Right ventricle myocardium superior (tissue), 1 donor: ENCODE measurements around the gene PPP1R37. TPM values are rescaled to one million over a fixed set of nuclear protein-coding genes. Genes with fewer than 3 reads are reported as not detected.

Experiments
- ATAC-seq: fragments of 200-7000 bp; cut with Tn5 transposase; one replicate; pipeline ENCODE4 v1.9.1; 2020; ENCODE audit warnings: mild to moderate bottlenecking; ENCODE audit not compliant: poor library complexity
- DNase-seq: peaks from one replicate; pipeline ENCODE4 v3.0.0-alpha.2; 2020
- intact Hi-C: fragments of 100-400 bp; cut with DNase I; formaldehyde crosslinking; loops from one replicate; pipeline ENCODE4 v1.11.2; 2022
- total RNA-seq: library from RNA; stranded (reverse); fragmentation: NEBNext Ultra II Directional; extraction: Animal tissue kit (Norgen Biotek cat#: 25700); gene quantifications from one replicate; pipeline ENCODE4 v1.2.1, GENCODE V29; 2021
- donor health status: DM: no; HTN: yes; CAD: no; lungs with severe emphysema.

The PPP1R37 gene
- total RNA-seq, 1 donor from 2014 or later: 13.7 TPM

- intact Hi-C loops: no loop called here
- DNase-seq (no peak), ATAC-seq (no peak)
Observed at GRCh38 chr19:45158503-45159209, 65.7 kb downstream of the PPP1R37 start.

GRCh38 chr19:45159210-45159970 is 66.4 kb downstream of the PPP1R37 start:
- DNase-seq (no peak), ATAC-seq (no peak)
- intact Hi-C loops: no loop called here

- DNase-seq: no peak
- intact Hi-C loops: no loop called here
Observed at GRCh38 chr19:45159971-45160324, 67.0 kb downstream of the PPP1R37 start.

GRCh38 chr19:45160870-45161737 is 68.1 kb downstream of the PPP1R37 start, which contains the start of gene NKPD1:
Gene NKPD1, minus strand, starts transcription at chr19:45160982. Its CDS starts 832 bp downstream, at chr19:45160150.
- ATAC-seq: no peak
- no peak for DNase-seq
- intact Hi-C loops: no loop called here

More at GRCh38 chr19:45159971-45160324, 67.0 kb downstream of the PPP1R37 start:
- ATAC-seq: no peak

- intact Hi-C loops: no loop called here
- DNase-seq (no peak), ATAC-seq (peak; percentile 43)
Observed at GRCh38 chr19:45161738-45162607, 69.0 kb downstream of the PPP1R37 start.

GRCh38 chr19:45162608-45163143 is 69.7 kb downstream of the PPP1R37 start:
- DNase-seq (no peak), ATAC-seq (no peak)
- intact Hi-C loops: no loop called here

- DNase-seq (no peak), ATAC-seq (no peak)
- intact Hi-C loops: no loop called here
Observed at GRCh38 chr19:45163156-45163555, 70.2 kb downstream of the PPP1R37 start.

- no peak for DNase-seq
- ATAC-seq: no peak
- intact Hi-C loops: no loop called here
Observed at GRCh38 chr19:45163751-45164460, 70.9 kb downstream of the PPP1R37 start.

- ATAC-seq: peak; percentile 65
- intact Hi-C loops: no loop called here
- peak; percentile 61 for DNase-seq
Observed at GRCh38 chr19:45164577-45165335, 71.8 kb downstream of the PPP1R37 start.

GRCh38 chr19:45166723-45167252 is 73.8 kb downstream of the PPP1R37 start:
- no peak for ATAC-seq
- DNase-seq: no peak
- intact Hi-C loops: no loop called here

- ATAC-seq (no peak), DNase-seq (no peak)
- intact Hi-C loops: no loop called here
Observed at GRCh38 chr19:45168767-45169351, 75.9 kb downstream of the PPP1R37 start.

- intact Hi-C loops: no loop called here
- no peak for ATAC-seq
- DNase-seq: no peak
Observed at GRCh38 chr19:45169602-45170001, 76.6 kb downstream of the PPP1R37 start.

GRCh38 chr19:45170146-45171106 is 77.4 kb downstream of the PPP1R37 start:
- no peak for ATAC-seq
- no peak for DNase-seq
- intact Hi-C loops: no loop called here

GRCh38 chr19:45171211-45171623 is 78.2 kb downstream of the PPP1R37 start:
- intact Hi-C loops: no loop called here
- DNase-seq (peak; percentile 40), ATAC-seq (no peak)

GRCh38 chr19:45172173-45172572 is 79.2 kb downstream of the PPP1R37 start:
- peak; percentile 8 for ATAC-seq
- intact Hi-C loops: no loop called here
- peak; percentile 42 for DNase-seq
